UCSD-AML1 (cell line): ENCODE data around the gene NBEAL2.
"Not testable (repeated sequence)": the region's sequence is repeated elsewhere in the genome, so short reads cannot be mapped to it uniquely, and the experiment has no call there.

Experiments
- DNase-seq: peaks from one replicate; lab custom pipeline; 2025; ENCODE audit not compliant: unreplicated experiment; lab: John Stamatoyannopoulos, UW

NBEAL2 gene

DNA sequence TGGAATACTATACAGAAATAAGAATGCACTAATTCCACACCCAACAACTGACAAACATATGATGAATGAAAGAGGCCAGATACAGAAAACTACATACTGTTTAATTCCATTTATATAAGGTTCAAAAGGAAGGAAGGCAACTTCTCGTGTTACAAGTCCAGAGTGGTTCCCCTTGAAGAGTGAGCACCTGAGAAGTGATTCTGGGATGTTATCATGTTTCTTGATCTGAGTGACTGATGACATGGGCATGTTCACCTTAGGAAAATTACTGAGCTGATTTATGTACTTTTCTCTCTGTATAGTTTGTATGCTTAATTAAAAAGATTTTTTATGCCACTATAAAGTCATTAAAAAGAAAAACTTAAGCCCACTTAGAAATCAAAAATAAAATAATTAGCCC lies 16.5 kb upstream of the NBEAL2 start:
- no peak for DNase-seq

DNA sequence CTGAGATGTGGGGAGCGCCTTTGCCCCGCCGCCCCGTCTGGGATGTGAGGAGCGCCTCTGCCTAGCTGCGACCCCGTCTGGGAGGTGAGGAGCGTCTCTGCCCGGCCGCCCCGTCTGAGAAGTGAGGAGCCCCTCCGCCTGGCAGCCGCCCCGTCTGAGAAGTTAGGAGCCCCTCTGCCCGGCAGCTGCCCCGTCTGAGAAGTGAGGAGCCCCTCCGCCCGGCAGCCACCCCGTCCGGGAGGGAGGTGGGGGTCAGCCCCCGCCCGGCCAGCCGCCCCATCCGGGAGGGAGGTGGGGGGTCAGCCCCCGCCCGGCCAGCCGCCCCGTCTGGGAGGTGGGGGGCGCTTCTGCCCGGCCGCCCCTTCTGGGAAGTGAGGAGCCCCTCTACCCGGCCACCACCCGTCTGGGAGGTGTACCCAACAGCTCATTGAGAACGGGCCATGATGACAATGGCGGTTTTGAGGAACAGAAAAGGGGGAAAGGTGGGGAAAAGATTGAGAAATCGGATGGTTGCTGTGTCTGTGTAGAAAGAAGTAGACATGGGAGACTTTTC lies 15.4 kb upstream of the NBEAL2 start:
- DNase-seq = not testable (repeated sequence)

DNA sequence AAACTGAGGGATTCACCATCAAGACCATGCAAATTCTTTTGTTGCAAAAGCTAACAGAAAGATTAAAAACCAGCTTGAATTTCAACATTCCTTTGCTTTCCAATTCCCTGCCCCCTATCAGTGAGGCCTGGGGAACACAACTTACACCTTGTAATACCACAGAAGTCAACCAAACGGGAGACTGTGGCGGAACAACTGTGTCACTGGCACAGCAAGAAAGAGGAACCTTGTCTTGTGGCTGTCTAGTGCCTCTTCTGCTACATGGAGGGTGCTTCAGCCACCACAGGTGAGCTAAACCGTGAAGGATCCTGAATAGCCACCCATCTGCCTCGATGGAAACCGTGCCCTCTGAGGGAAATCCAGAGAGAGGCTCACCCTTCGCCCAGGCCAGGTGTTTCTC lies 14.3 kb upstream of the NBEAL2 start:
- DNase-seq = peak; percentile 57

DNA sequence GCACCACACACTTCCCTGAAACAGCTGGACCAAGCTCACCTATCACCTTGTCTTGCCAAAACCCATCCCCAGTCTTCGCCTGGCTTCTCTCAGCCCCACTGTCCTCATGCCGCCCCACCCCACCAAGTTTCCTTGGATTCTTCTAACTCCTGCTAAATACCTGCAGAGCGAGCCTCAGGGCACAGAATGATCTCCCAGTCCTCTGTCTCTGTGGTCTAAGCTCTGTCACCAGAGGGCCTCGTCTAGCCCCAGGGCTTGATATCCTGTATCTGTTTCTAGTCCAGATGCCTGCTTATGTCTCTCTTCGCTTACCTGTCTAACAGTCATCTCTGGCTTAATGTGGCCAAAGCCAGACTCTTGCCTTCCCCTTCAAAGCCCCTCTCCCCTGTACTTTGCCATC lies 12.7 kb upstream of the NBEAL2 start:
- DNase-seq = no peak

DNA sequence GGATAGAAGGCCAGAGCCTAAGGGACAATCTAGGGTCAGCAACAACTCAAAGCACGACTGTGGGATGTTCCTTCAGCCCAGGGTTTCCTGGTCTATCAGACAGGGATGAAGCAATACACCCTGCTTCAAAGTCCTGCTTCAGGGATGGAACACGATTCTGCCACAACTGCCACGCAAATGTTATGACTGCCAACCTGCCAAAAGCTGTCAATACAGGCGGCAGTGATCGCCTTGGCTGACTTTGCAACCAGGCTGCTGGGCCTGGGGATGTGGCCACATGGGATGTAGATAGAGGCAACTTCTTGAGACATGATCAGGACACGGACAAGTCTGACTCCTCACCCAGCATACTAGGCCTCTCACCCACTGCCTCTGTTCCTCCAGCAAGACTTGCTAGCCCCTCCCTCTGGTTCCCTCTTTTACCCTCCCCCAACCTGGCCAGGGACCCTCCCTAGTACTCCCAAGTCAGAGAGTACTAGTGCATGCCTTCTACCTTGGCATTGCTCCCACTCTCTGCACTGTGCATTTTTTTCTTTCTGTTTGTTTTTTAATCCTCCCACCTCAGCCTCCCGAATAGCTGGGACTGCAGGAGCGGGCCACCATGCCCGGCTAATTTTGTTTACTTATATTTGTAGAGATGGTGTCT lies 10.6 kb upstream of the NBEAL2 start:
- DNase-seq = no peak

DNA sequence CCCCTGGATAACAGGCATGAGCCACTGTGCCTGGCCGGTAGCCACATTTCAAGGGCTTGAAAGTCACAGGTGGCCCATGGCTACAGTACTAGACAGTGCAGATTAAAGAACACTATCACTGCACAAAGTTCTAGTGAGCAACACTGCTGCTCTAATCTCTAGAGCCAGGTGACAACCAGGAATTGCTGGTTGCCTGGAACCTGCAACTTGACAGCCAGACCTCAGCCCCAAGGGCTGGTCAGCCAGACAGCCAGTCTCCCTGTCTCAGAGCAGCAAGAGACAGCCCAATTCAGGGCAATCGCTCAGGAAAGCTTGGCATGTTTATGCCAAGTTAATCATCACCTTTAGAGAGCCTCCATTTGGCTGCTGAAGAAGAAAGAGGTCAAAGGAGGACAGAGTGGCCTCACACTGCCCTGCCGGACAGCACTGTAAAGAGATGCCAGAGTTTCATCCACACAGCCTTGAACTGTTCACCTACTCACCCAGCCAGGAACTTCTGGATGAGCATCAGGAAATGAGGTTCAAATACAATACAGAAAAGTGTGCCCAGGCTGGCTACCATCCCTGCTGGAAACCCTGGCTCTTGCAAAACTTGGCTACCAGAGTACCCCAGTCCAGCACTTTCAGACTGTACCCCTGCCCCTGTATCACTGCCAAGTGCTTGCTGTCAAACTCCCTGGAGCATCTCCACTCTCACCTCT lies 8.9 kb upstream of the NBEAL2 start:
- DNase-seq = no peak

DNA sequence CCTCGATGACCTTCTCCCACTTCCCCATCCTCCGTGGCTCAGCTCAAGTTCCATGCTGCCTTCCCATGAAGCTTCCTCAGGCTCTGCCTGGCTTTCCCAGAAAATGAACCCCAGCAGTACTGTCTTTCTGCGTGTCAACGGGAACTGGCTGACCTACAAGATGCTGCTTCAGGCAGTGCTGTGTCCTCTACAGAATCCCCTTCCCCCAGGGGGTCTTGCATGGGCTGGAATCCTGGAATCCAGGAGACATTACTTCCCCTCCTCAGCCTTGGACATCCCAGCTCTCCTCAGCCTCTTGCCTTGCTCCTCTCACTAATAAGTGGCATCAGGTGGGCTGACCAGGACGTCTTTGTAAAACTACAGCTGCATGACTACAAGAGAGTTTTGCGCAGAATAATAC lies 8.3 kb upstream of the NBEAL2 start:
- DNase-seq = no peak

DNA sequence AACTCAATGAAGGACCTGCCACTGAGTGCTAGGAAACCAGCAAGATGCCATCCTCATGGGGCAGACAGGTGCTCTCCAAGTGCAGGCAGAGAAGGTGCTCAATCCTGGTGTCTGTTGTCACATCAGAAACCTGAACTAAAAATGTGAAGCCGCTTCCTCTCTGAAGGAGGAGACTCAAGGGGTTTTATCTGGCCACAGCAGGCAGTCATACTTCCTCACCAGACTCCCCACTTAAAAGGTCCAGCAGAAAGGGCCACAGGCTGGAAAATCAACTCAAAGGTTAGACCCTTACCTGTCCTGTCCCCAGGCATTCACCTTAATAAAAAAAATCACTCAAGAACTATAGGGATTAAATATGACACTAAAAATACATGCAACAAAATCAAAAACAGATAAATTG lies 7.7 kb upstream of the NBEAL2 start:
- no peak for DNase-seq

DNA sequence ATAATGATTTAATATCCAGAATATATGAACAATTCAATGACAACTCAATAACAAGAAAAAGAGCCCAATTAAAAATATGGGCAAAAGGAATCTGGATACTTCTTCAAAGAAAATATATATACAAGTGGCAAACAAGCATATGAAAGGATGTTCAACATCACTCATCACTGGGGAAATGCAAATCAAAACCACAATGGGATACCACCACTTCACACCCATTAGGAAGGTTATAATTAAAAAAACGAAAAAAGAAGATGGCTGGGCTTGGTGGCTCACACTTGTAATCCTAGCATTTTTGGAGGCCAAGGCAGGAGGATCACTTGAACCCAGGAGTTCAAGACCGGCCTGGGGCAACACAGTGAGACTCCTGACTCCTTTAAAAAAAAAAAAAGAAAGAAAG lies 7.1 kb upstream of the NBEAL2 start:
- DNase-seq = no peak

DNA sequence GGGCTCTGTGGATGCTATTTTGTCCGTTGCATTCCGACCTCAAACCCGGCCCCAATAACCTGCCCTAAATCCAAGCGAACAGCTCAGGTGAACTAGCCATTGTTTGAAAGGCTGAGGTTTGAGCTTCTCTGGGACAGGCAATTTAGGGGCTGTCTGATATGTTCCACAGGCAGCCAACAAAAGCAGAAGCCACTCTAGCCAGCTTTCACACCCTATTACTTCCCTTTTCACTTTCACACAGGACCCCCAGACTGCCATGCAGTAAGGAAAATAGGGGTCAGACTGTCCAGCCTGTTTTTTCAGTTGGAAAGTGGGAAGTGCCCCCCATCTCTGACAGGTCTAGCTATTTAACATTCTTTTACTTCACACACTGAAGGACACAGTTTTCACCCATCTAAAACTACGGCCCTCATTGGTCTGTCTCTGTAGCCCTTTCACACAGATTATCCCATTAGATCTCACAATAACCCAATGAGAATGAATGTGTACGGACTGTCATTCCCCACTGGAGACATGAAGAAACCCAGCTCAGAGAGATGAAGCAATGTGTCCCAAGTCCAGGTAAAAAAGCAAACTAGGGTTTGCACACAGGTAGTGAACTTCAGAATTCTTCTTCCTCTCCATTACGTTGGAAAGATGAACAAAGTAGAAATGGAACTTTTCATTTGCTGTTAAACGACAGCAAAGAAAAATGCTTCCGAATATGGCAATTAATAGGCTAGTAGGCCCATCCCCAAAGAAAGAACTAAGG lies 4.9 kb upstream of the NBEAL2 start:
- no peak for DNase-seq

DNA sequence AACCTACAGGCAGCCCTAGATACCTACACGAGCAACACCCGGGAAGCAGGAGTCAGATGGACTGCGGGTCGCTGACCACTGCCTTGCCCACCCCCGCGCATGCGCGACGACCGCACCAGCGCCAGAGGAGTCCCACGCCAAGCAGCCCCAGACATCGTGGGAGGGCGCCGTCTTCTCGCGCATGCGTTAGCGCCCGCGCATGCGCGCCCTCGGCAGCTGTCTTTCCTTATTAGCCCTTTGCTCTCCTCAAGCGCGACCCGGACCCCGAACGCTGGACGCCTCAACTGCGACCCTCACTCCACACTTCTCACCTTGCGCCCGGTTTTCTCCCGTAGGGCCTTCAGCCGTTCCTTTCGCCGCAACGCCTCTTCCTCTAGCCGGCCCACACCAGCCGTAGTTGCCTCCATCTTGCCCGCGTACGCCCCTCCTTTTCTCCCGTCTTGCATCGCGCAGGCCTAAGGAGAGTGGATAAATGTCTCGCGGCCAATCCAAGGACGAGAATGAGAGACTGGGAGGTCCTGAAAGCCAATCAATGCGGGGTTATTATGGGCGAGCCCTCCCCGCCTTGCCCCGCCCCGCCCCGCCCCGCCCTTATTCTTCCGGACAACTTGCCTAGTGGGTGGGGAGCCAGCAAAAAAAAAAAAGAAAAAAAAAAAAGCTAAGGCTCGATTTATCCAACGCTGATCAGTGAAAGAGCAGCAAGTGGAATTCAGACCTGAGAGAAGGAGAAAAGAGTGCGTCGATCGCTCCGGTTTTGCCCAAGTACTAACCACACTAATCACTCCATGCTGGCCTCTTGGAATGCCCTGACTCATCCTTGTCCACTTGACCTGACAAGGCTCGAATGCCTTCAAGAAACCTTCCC lies 2.9 kb upstream of the NBEAL2 start, which contains the start of gene CCDC12:
CCDC12 (minus strand) TSS at position 420 of the 865 bp plus-strand sequence; CDS start at position 407, 13 bp downstream.
- DNase-seq = peak; percentile 94

DNA sequence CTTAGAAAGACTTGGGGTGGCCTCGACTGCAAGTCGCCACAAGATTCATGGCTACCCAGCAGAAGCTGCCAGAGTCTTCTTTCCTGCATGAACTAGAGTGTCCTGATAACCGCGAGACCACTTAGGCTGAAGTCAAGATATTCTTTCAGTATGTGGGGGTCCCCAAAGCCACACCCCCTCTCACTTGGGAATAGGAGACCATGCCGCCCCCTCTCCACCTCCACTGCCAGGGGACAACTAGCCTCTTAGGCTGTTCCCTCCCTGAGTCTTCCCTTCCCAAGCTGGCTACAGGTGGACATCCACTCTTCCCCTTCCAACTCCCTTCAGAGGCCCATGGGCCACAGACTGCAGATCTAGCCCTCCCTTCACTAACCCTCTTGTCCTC lies 1.7 kb upstream of the NBEAL2 start:
- no peak for DNase-seq

DNA sequence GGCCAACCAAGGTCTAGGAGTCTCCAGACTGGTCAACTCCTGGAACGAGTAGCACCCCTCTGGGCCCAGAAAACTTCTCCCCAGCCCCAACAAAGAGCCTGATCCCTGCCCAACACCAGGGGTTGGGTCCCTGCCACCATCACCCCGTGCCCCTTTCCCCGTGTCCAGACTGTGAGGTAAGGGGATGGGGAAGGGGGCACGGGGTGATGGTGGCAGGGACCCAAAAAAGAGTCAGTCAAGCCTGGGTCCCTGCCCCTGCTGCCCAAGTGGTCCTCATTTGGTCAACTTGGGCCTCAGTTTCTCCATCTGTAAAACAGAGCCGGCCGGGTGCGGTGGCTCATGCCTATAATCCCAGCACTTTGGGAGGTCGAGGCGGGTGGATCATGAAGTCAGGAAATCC lies 1.1 kb upstream of the NBEAL2 start:
- no peak for DNase-seq

DNA sequence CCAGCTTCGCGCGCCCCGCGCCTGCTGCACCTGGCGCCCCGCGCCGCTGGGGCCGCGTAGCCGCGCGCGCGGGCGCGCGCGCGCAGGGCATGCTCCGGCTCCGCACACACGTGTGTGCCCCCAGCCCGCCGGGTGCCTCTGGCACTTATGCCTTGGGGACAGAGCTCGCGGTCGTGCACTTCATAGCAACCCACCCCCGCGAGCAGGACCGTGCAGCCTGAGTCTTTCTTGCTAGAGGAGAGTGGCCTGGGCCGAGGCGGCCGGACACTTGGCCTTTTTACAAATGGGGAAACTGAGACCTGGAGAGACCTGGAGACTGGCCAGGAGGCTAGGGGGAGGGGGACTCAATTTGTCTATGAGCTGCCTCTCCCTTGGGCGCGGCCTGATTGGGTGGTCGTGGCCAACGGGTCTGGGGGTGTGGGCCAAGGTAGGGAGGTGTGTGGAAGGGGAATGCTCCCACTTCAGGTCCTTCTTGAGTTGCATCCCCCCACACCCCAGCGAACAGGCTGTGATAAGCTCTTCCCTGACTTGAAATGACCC lies 562 bp downstream of the NBEAL2 start:
- no peak for DNase-seq

DNA sequence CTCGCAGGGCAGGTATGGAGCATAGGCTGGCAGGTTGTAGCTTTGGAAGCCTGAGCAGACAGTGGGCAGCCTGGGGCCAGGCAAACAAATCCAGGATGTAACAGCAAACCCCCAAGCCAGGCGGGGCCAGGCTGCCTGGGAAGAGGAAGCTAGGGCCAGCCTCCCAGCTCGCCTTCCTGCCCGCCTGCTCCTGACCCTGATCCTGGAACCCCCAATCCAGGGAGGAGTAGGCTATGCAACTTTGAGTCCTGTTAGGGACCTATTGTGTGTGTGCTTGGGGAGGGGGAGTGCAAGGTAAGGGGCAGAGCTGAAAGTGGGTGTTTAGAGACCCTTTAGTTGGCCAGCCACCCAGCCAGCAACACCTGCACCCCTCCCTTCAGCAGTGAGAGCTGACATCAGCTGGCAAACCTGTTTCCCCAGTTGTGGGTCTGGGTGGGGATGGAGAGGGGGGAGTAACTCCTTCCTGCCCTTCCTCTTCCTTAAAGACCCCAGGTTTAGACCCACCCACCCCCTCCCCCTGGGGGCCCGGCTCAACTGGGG lies 2.5 kb downstream of the NBEAL2 start:
- DNase-seq = peak; percentile 68

DNA sequence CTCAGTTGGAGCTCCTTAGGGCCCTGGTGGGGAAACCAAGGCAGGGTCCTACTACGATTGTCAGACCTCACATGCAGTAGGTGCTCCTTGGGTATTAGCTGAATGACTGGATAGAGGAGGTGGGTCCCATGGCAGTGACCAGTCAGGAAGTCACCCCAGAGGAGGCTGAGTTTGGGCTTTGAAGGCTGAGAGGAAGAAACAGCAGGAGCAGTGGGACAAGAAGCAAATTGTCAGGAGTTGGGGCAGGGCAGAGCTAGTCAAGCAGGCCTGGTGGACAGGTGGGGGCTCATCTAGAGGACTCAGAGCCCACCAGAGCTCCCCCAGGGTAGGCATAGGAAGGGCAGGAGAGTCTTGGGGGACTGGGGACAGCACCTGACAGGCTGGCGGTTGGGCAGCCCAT lies 3.1 kb downstream of the NBEAL2 start:
- DNase-seq = no peak

DNA sequence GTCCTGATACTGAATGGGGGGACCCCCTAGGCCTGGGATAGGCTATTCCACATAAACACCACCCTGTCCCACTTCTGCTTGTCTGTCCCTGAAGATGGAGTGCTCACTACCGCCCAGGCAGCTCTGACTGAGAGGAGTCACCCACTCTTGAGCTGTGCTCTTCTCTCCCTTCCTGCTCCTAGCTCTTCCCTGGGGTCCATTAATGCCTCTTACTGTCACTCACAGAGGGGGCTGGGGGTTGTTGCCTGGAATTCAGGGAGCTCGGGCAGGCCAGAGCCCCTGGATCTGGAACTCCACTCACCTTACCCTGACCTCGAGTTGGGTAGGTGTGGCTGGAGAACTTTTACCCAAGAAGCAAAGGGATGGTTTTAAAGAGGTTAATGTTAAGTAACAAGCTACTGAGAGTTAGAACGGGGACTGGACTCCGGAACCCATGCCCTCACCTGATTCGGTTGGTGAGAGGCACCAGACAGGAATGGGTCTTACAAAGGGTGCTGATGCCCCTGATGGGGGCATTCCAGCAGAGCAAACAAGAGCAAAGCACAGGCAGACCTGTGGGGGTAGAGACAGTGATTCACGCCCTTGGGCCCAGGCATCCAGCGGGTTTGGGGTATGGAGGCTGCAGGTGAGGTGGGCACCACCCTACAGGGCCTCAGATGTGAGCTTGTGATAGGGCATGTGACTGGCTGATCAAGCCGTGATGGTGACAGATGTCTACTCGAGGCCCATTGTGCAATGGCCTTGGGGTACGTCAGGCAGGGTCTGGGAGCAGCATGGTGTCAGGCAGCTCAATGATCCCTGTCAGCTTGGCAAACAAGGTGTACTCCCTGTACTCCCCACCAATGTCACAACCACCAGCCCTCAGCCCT lies 5.4 kb downstream of the NBEAL2 start:
- no peak for DNase-seq

DNA sequence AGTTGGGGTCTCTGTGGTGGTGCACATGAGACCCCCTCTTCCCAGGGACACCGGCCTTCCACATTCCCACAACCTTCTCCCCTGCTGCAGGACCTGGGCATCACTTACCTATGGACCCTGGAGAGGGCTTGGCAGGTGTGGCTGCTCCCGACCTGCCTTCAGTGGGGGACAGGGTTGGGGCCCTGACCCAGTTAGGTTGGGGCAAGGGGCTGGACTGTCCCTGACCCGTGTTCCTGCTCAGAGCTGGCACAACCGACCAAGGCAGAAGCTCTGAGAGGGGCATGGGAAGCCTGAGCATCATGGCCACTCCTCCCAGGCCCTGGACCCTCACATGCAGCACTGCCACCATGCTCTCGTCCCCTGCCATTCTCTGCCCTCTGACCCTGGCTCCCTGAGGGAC lies 6.1 kb downstream of the NBEAL2 start:
- DNase-seq = no peak

DNA sequence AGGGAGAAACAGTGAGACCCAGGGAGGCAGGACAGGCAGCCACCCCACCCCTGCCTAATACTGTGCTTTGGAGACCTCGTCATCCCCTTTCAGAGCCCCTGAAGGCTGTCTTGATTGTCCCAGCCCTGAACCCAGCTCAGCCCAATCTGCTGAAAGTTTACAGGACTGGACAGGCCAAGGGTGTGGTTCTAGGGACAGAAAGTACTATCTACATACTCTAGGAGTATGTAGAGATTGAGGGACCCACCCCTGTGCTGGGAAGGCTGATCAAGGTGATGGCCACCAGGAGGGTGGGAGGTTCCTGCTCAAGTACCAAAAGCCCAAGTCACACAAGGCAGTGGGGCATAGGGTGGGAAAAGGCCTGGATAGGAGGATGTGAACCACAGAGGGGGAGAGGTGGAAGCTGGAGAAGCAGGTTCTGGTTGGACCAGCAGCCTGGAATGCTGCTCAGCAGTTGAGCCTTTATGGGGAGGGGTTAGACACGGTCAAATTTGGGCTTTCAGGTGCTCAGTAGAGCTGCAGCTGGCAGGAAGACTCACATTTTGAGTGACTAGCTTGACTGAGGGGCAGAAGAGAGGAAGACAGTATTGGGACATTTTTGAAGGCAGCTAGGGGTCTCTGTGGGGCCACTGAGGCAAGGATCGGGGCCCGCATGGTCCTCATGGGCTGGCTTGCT lies 6.7 kb downstream of the NBEAL2 start:
- no peak for DNase-seq
